ENCODE data around the gene GLI2. TPM values are rescaled to one million over a fixed set of nuclear protein-coding genes. Genes with fewer than 3 reads are reported as not detected.

The GLI2 gene
- total RNA-seq, 2 donors from 2014 or later = 17.0 to 24.2 TPM

- H3K9ac ChIP-seq (ENCODE audit: extremely low read depth, low read length, poor library complexity, severe bottlenecking) = no peak overlapping the region
- no peak overlapping the region for H3K4me3 Mint-ChIP-seq
Observed at GRCh38 chr2:120758181-120759144, 22.8 kb downstream of the GLI2 start.

GRCh38 chr2:120759543-120760331, 24.1 kb downstream of the GLI2 start:
- H3K9me3 ChIP-seq (ENCODE audit: control insufficient read depth, low read length) = no peaks in the 10 kb centered on the region
- Mint-ChIP-seq H3K36me3 (ENCODE audit: low read depth) (no peaks in the 10 kb centered on the region), H3K4me3 (no peak overlapping the region), H3K27me3 (ENCODE audit: insufficient read depth) (no peaks in the 10 kb centered on the region), H3K9me3 (no peaks in the 10 kb centered on the region), H3K4me1 (peaks cover 43% of the 10 kb centered on the region), H3K27ac (no peak overlapping the region)
- peaks cover 7% of the 10 kb centered on the region for H3K4me1 ChIP-seq (ENCODE audit: control insufficient read depth, insufficient read depth, low read length)
- 82 to 83% methylated on average over 3 to 7 of the region's 7 CpGs for WGBS, 2 experiments (ENCODE audit: insufficient coverage in 1 of 2, insufficient read length in 1 of 2)
- DNase-seq = peak; percentile 60
- TF ChIP-seq CTCF (conservative IDR thresholded peaks at IDR 0.05) = no peak
- no peak overlapping the region for H3K4me3 ChIP-seq (ENCODE audit: low read length)
- H3K27ac ChIP-seq (ENCODE audit: low read depth, low read length) = no peak overlapping the region
- no peaks in the 10 kb centered on the region for H3K27me3 ChIP-seq (ENCODE audit: control insufficient read depth, insufficient read depth, low read length, poor library complexity, severe bottlenecking)
- no peaks in the 10 kb centered on the region for H3K36me3 ChIP-seq (ENCODE audit: control insufficient read depth, insufficient read depth, low read length)
- no peak overlapping the region for H3K9ac ChIP-seq (ENCODE audit: extremely low read depth, low read length, poor library complexity, severe bottlenecking)

More at GRCh38 chr2:120758181-120759144, 22.8 kb downstream of the GLI2 start:
- peak overlapping the region; percentile 87 for H3K27ac ChIP-seq (ENCODE audit: low read depth, low read length)
- H3K36me3 ChIP-seq (ENCODE audit: control insufficient read depth, insufficient read depth, low read length) = no peaks in the 10 kb centered on the region
- no peaks in the 10 kb centered on the region for H3K27me3 ChIP-seq (ENCODE audit: control insufficient read depth, insufficient read depth, low read length, poor library complexity, severe bottlenecking)
- no peak for TF ChIP-seq CTCF (conservative IDR thresholded peaks at IDR 0.05)
- H3K9me3 Mint-ChIP-seq = peaks cover 2% of the 10 kb centered on the region
- peaks cover 3% of the 10 kb centered on the region for H3K36me3 Mint-ChIP-seq (ENCODE audit: low read depth)
- peaks cover 7% of the 10 kb centered on the region for H3K4me1 ChIP-seq (ENCODE audit: control insufficient read depth, insufficient read depth, low read length)
- H3K4me1 Mint-ChIP-seq = peaks cover 38% of the 10 kb centered on the region
- 68 to 85% methylated on average over 13 to 16 of the region's 16 CpGs for WGBS, 2 experiments (ENCODE audit: insufficient coverage in 1 of 2, insufficient read length in 1 of 2)
- peak overlapping the region; percentile 57 for H3K27ac Mint-ChIP-seq
- DNase-seq = peak; percentile 68
- H3K27me3 Mint-ChIP-seq (ENCODE audit: insufficient read depth) = no peaks in the 10 kb centered on the region
- H3K4me3 ChIP-seq (ENCODE audit: low read length) = no peak overlapping the region
- no peaks in the 10 kb centered on the region for H3K9me3 ChIP-seq (ENCODE audit: control insufficient read depth, low read length)

- H3K9me3 Mint-ChIP-seq = no peaks in the 10 kb centered on the region
Observed at GRCh38 chr2:120760446-120761135, 24.9 kb downstream of the GLI2 start.

More at GRCh38 chr2:120760446-120761135, 24.9 kb downstream of the GLI2 start:
- WGBS, 2 experiments (ENCODE audit: insufficient coverage in 1 of 2, insufficient read length in 1 of 2) = 89 to 94% methylated on average over 4 to 8 of the region's 8 CpGs
- Histone ChIP-seq H3K9me3 (ENCODE audit: control insufficient read depth, low read length) (no peaks in the 10 kb centered on the region), H3K36me3 (ENCODE audit: control insufficient read depth, insufficient read depth, low read length) (no peaks in the 10 kb centered on the region), H3K27me3 (ENCODE audit: control insufficient read depth, insufficient read depth, low read length, poor library complexity, severe bottlenecking) (no peaks in the 10 kb centered on the region), H3K27ac (ENCODE audit: low read depth, low read length) (no peak overlapping the region), H3K9ac (ENCODE audit: extremely low read depth, low read length, poor library complexity, severe bottlenecking) (no peak overlapping the region), H3K4me1 (ENCODE audit: control insufficient read depth, insufficient read depth, low read length) (peaks cover 14% of the 10 kb centered on the region), H3K4me3 (ENCODE audit: low read length) (no peak overlapping the region)
- peak; percentile 45 for DNase-seq
- peaks cover 52% of the 10 kb centered on the region for H3K4me1 Mint-ChIP-seq
- peak overlapping the region; percentile 3 for H3K27ac Mint-ChIP-seq
- no peak overlapping the region for H3K4me3 Mint-ChIP-seq
- TF ChIP-seq CTCF (conservative IDR thresholded peaks at IDR 0.05) = no peak
- no peaks in the 10 kb centered on the region for H3K27me3 Mint-ChIP-seq (ENCODE audit: insufficient read depth)
- H3K36me3 Mint-ChIP-seq (ENCODE audit: low read depth) = no peaks in the 10 kb centered on the region
